HCT116 (cell line): ENCODE data around the gene SHH. TPM values are rescaled to one million over a fixed set of nuclear protein-coding genes. Genes with fewer than 3 reads are reported as not detected.

ENCODE experiments used
- ATAC-seq: fragments of 200-7000 bp; cut with Tn5 transposase; 2 replicates; pipeline ENCODE4 v1.9.1; 2020; ENCODE audit warnings: mild to moderate bottlenecking, moderate library complexity
- BruUV-seq: library from RNA; stranded (reverse); fragments of 400-500 nt; replicated peaks from 2 replicates; lab custom pipeline; 2021; lab: Mats Ljungman, UMichigan
- CTCF ChIA-PET: fragments of 300-600 bp; sonication (Branson Sonifier 250); formaldehyde crosslinking; loops from one replicate; lab custom pipeline; 2021; ENCODE audit warnings: antibody characterized with exemption; lab: Charles Lee
- POLR2A ChIA-PET: fragments of 300-600, 350-600 bp; sonication (Branson Sonifier 250); formaldehyde crosslinking; loops from one replicate; lab custom pipeline; 2021; ENCODE audit warnings: antibody characterized with exemption; lab: Charles Lee
- RAD21 ChIA-PET, 2 experiments: fragments of 300-600 bp; sonication (Branson Sonifier 250); formaldehyde crosslinking; loops; one replicate each; lab custom pipeline; 2023; ENCODE audit warnings: low total read pairs in 2 of 2; ENCODE audit not compliant: uncharacterized antibody in 2 of 2, unreplicated experiment in 2 of 2, low non-redundant PET in 1 of 2; lab: Charles Lee
- DNase-seq: peaks from one replicate; pipeline ENCODE4 v3.0.0-alpha.2; 2010; ENCODE audit warnings: low read depth, low spot score
- H2AFZ ChIP-seq: fragments of 200-600 bp; shearing (Covaris generic), sonication (generic); 2 replicates; pipeline ENCODE4 v1.6.1; 2017; ENCODE audit warnings: low read depth, mixed run types, mixed read lengths, antibody characterized with exemption, low read length; ENCODE audit not compliant: poor library complexity, severe bottlenecking
- H3K27ac ChIP-seq: 2 replicates; pipeline ENCODE4 v1.5.1; 2012; ENCODE audit warnings: low read depth, low read length
- H3K27me3 ChIP-seq: fragments of 200-600 bp; sonication (generic); 2 replicates; pipeline ENCODE4 v1.6.1; 2016; ENCODE audit warnings: mixed run types, low read length, mixed read lengths; ENCODE audit not compliant: insufficient read depth
- H3K36me3 ChIP-seq, 2 experiments: fragments of 200-500 bp in 1 of 2; fragments of 200-600 bp in 1 of 2; sonication (Bioruptor generic) in 1 of 2; sonication (generic) in 1 of 2; 2 replicates each; pipeline versions ENCODE4 v1.5.1 to v1.6.1; 2014 to 2016; ENCODE audit warnings: low read length in 2 of 2, inconsistent platforms in 1 of 2, mixed read lengths in 1 of 2, mixed run types in 1 of 2; ENCODE audit not compliant: insufficient read depth in 2 of 2, control insufficient read depth in 1 of 2
- H3K4me1 ChIP-seq, 2 experiments: fragments of 200-600 bp in 1 of 2; sonication (generic) in 1 of 2; 2 replicates each; pipeline versions ENCODE4 v1.5.1 to v1.6.1; 2012 to 2017; ENCODE audit warnings: low read length in 2 of 2, inconsistent platforms in 1 of 2, mild to moderate bottlenecking in 1 of 2, mixed read lengths in 1 of 2, mixed run types in 1 of 2, moderate library complexity in 1 of 2; ENCODE audit not compliant: insufficient read depth in 2 of 2, control insufficient read depth in 1 of 2
- H3K4me2 ChIP-seq: fragments of 200-600 bp; sonication (generic); 2 replicates; pipeline ENCODE4 v1.6.1; 2017; ENCODE audit warnings: mixed run types, low read length, mixed read lengths
- H3K4me3 ChIP-seq, 2 experiments: fragments of 200-600 bp in 1 of 2; sonication (generic) in 1 of 2; replicated peaks in 1 of 2; 2 replicates each; pipeline ENCODE4 v1.5.1; 2011 to 2016; ENCODE audit warnings: low read length in 2 of 2, control low read depth in 1 of 2, low read depth in 1 of 2, mild to moderate bottlenecking in 1 of 2, mixed read lengths in 1 of 2, mixed run types in 1 of 2
- H3K79me2 ChIP-seq: fragments of 200-600 bp; sonication (generic); 2 replicates; pipeline ENCODE4 v1.6.1; 2017; ENCODE audit warnings: mild to moderate bottlenecking, mixed run types, low read length, moderate library complexity, mixed read lengths; ENCODE audit not compliant: insufficient read depth
- H3K9ac ChIP-seq: fragments of 200-600 bp; sonication (generic); 2 replicates; pipeline ENCODE4 v1.6.1; 2016; ENCODE audit warnings: low read length, mixed read lengths
- H3K9me2 ChIP-seq: fragments of 200-600 bp; sonication (generic), shearing (Covaris generic); 2 replicates; pipeline ENCODE4 v1.6.1; 2017; ENCODE audit warnings: mixed run types, mild to moderate bottlenecking, moderate library complexity; ENCODE audit not compliant: insufficient read depth
- H3K9me3 ChIP-seq, 2 experiments: fragments of 200-500 bp in 1 of 2; fragments of 200-600 bp in 1 of 2; sonication (Bioruptor generic) in 1 of 2; sonication (generic) in 1 of 2; 2 replicates each; pipeline ENCODE4 v1.6.1; 2014 to 2017; ENCODE audit warnings: low read length in 2 of 2, mixed read lengths in 2 of 2, inconsistent platforms in 1 of 2, low read depth in 1 of 2, mild to moderate bottlenecking in 1 of 2, mixed run types in 1 of 2, moderate library complexity in 1 of 2; ENCODE audit not compliant: control insufficient read depth in 1 of 2, insufficient read depth in 1 of 2
- H4K20me1 ChIP-seq: fragments of 200-600 bp; sonication (generic), shearing (Covaris generic); 2 replicates; pipeline ENCODE4 v1.6.1; 2017; ENCODE audit warnings: mixed run types, mild to moderate bottlenecking, moderate library complexity; ENCODE audit not compliant: insufficient read depth
- ATF3 ChIP-seq: IDR thresholded peaks from 2 replicates; pipeline ENCODE4 v1.6.1; 2012
- CBX3 ChIP-seq: IDR thresholded peaks from 2 replicates; pipeline ENCODE4 v1.6.1; 2012; ENCODE audit warnings: low read depth
- CEBPB ChIP-seq: IDR thresholded peaks from 2 replicates; pipeline ENCODE4 v1.6.1; 2012; ENCODE audit warnings: low read depth
- CTCF ChIP-seq, 3 experiments: fragments of 200-600 bp in 1 of 3; sonication (generic) in 1 of 3; IDR thresholded peaks in 2 of 3; conservative IDR thresholded peaks in 1 of 3; 2 replicates each; pipeline ENCODE4 v1.5.1; 2012 to 2017; ENCODE audit warnings: low read depth in 2 of 3, low read length in 2 of 3, antibody characterized with exemption in 1 of 3, borderline replicate concordance in 1 of 3, control low read depth in 1 of 3, mild to moderate bottlenecking in 1 of 3, mixed read lengths in 1 of 3, mixed run types in 1 of 3, moderate library complexity in 1 of 3; ENCODE audit not compliant: insufficient read depth in 1 of 3
- ELF1 ChIP-seq: IDR thresholded peaks from 2 replicates; pipeline ENCODE4 v1.6.1; 2012; ENCODE audit warnings: low read depth, borderline replicate concordance
- FOSL1 ChIP-seq: IDR thresholded peaks from 2 replicates; pipeline ENCODE4 v1.6.1; 2012; ENCODE audit warnings: low read depth
- MAX ChIP-seq: IDR thresholded peaks from 2 replicates; pipeline ENCODE4 v1.6.1; 2012
- POLR2A ChIP-seq: IDR thresholded peaks from 2 replicates; pipeline ENCODE4 v1.7.0; 2011; ENCODE audit warnings: borderline replicate concordance; ENCODE audit not compliant: insufficient read depth, insufficient read length; ENCODE audit errors: extremely low read depth
- RAD21 ChIP-seq: IDR thresholded peaks from 2 replicates; pipeline ENCODE4 v1.6.1; 2012; ENCODE audit warnings: low read depth, mild to moderate bottlenecking
- SIN3A ChIP-seq: IDR thresholded peaks from 2 replicates; pipeline ENCODE4 v1.6.1; 2012; ENCODE audit warnings: low read depth
- TCF7L2 ChIP-seq: IDR thresholded peaks from 2 replicates; pipeline ENCODE4 v1.7.0; 2011; ENCODE audit warnings: borderline replicate concordance, inconsistent platforms; ENCODE audit not compliant: insufficient read depth, insufficient read length; ENCODE audit errors: extremely low read depth
- YY1 ChIP-seq: IDR thresholded peaks from 2 replicates; pipeline ENCODE4 v1.6.1; 2011; ENCODE audit warnings: low read length, low read depth, moderate library complexity, mild to moderate bottlenecking; ENCODE audit not compliant: insufficient replicate concordance; ENCODE audit errors: extremely low read depth
- ZBTB33 ChIP-seq: IDR thresholded peaks from 2 replicates; pipeline ENCODE4 v1.6.1; 2011; ENCODE audit warnings: mild to moderate bottlenecking, low read length, moderate library complexity; ENCODE audit not compliant: insufficient replicate concordance; ENCODE audit errors: extremely low read depth
- ZFX ChIP-seq: fragments of 450-650 bp; IDR thresholded peaks from 2 replicates; pipeline ENCODE4 v1.6.1; 2017
- ZNF274 ChIP-seq: fragments of 200-500 bp; sonication (Bioruptor generic); IDR thresholded peaks from 2 replicates; pipeline ENCODE4 v1.6.1; 2014; ENCODE audit warnings: mild to moderate bottlenecking, low read depth, low read length, inconsistent platforms
- intact Hi-C: fragments of 100-400 bp; cut with micrococcal nuclease; formaldehyde crosslinking; loops from 2 replicates; pipeline ENCODE4 v1.10.0; 2022
- total RNA-seq: library from RNA; stranded (reverse); gene quantifications from one replicate; pipeline ENCODE4 v1.2.1, GENCODE V29; 2021; ENCODE audit not compliant: unreplicated experiment

The SHH gene
- total RNA-seq, 1 experiment from 2014 or later, result 0.32 TPM

- TF ChIP-seq ELF1, result no peak
- TF ChIP-seq RAD21, result no peak
- no peak for TF ChIP-seq ZBTB33
Observed at GRCh38 chr7:155785536-155785935, 26.7 kb downstream of the SHH start (continued).

GRCh38 chr7:155782466-155782865, 29.8 kb downstream of the SHH start:
- H3K27ac ChIP-seq, result no peak overlapping the region
- H3K4me3 ChIP-seq, result no peak overlapping the region
- BruUV-seq, result no TSS peak
- no peaks in the 10 kb centered on the region for H3K4me1 ChIP-seq
- H4K20me1 ChIP-seq, result no peaks in the 10 kb centered on the region; the same call in 1 of the 2 replicates
- TF ChIP-seq ZBTB33, result no peak
- TF ChIP-seq CBX3, result no peak
- TF ChIP-seq ZNF274, result no peak
- TF ChIP-seq ZFX, result no peak
- no peak for TF ChIP-seq SIN3A
- no peak for TF ChIP-seq ATF3
- no peak for TF ChIP-seq CTCF (IDR thresholded peaks at IDR 0.05 in 2 of 3, conservative IDR thresholded peaks at IDR 0.05 in 1 of 3; ENCODE audit: borderline replicate concordance in 1 of 3, insufficient read depth in 1 of 3, low read depth in 2 of 3, low read length in 2 of 3)
- no peak for TF ChIP-seq TCF7L2
- TF ChIP-seq POLR2A, result no peak
- TF ChIP-seq FOSL1, result no peak
- TF ChIP-seq CEBPB, result no peak
- no peak for TF ChIP-seq MAX
- TF ChIP-seq YY1, result no peak
- ChIA-PET RAD21 (no interaction called here), POLR2A (no interaction called here), CTCF (no interaction called here)
- DNase-seq, result no peak
- intact Hi-C loops, result no loop called here
- H3K36me3 ChIP-seq, result peaks cover 0 to 9% of the 10 kb centered on the region in 2 experiments; a peak in 2 of 4 replicates
- H3K9ac ChIP-seq, result no peak overlapping the region
- H2AFZ ChIP-seq, result no peak overlapping the region
- no peaks in the 10 kb centered on the region for H3K27me3 ChIP-seq
- H3K4me2 ChIP-seq, result no peak overlapping the region
- no peak for ATAC-seq
- no peaks in the 10 kb centered on the region for H3K9me3 ChIP-seq
- H3K79me2 ChIP-seq, result no peaks in the 10 kb centered on the region
- no peaks in the 10 kb centered on the region for H3K9me2 ChIP-seq
